Activated T-helper 1 cell treated with Interleukin-2 at 50 U/mL for 16 hours (primary cell): ENCODE data around the gene RPL37A.

Source experiments
- DNase-seq: peaks from one replicate; pipeline ENCODE4 v3.0.0-alpha.2; 2020; ENCODE audit warnings: low read depth

RPL37A gene

DNA sequence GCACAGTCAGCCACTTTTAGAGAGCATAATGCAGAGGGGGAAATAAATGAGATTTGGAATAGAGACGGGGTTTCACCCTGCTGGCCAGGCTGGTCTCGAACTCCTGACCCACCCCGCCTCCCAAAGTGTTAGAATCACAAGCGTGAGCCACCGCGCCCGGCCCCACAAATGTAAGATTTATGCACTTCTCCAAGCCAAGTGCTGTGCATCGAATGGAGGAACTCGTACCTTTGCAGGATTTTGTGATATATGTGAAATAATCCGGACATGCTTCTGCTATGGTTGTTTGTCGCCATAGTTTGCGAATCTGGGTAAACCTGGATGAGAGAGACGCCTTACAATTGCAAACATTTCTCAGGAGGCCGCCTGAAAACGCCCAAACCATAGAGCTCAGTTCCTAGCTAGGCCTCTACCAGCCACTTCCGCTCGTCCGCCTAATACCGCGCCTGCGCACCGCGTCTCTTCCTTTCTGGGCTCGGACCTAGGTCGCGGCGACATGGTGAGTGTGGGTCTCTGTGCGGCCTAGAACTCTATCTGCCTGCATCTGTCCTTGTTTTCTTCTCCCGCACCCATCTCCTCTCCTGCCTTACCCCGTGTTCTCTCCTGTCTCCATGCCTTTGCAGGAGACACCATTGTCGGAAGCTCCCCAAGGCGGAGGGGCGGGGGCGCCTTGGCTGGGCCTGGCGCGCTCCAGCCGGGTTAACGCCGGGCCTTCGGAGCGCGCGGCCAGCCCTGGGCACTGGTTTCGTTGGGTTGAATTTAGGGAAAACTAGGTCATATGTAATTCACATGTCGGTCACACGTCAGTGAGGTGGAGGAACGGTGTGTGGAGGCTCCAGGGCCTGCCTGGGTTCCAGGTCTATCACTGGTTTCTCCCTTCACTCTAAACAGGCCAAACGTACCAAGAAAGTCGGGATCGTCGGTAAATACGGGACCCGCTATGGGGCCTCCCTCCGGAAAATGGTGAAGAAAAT, at the start of gene RPL37A:
Gene RPL37A (plus strand): TSS at position 466 of the 974 bp plus-strand sequence. CDS start 31 bp downstream, at position 497.
- peak; percentile 77 for DNase-seq

DNA sequence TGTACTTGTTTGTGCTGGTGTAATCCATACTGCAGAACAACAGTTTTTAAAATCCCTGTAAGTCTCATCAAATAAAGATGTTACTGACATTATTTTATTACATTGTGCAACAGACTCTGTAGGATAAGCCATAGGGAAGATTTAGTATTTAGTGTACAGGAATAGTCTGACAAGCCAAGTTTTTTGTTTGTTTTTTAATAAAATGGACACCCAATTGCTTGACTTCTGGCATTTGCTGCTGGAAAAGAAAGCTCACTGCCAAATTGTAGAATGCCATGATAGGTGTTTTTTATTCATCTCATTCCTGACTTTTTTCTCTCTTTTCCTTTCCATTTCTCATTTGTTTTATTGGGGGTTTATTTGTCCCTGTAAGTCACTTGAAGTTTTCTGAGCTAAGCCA, 48.3 kb upstream of the RPL37A start:
- DNase-seq: no peak

DNA sequence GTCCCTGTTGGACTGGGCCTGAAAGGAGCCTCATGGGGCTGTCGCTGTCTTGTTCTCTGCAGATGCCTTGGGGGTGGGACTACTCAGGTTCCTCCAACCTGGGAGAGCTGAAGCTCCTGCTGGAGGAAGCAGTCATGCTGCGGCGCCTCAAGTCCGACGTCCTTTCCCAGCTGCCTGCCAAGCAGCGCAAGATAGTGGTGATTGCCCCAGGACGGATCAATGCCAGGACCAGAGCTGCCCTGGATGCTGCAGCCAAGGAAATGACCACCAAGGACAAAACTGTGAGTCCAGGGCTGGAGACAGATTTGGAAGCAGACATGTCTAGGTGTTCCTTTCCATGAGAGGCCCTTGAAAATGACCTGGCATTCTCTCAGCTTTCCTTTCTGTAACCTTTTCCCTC, 47.9 kb upstream of the RPL37A start:
- DNase-seq: no peak

DNA sequence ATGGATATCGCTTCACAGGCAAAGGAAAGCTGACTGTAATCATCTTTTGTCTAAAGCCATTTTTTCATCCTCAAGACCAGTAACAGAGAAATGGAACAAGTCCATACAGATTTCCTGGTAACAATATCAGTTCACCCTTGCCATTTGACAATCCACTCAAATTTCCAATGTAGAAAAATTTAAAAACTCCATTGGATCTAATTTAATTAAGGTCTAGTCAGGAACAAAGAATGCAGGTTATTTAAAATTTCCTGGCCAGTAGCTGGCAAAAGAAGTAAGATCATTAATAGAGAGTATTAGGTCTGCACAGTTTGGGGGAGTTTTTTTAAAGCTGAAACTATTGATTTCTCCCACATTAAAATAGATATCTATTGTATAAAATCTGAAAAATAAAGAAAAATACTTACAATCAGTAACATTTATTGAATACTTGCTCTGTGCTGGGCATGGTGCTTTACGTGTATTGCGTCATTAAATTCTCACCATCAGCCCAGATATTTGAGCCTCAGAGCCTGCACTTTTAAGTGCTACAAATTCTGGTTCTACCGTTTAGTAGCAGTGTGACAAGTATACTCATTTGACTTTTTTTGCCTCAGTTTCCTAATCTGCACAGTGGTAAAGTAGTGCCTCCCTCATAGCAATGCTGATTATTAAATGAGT, 44.6 kb upstream of the RPL37A start:
- DNase-seq: no peak

DNA sequence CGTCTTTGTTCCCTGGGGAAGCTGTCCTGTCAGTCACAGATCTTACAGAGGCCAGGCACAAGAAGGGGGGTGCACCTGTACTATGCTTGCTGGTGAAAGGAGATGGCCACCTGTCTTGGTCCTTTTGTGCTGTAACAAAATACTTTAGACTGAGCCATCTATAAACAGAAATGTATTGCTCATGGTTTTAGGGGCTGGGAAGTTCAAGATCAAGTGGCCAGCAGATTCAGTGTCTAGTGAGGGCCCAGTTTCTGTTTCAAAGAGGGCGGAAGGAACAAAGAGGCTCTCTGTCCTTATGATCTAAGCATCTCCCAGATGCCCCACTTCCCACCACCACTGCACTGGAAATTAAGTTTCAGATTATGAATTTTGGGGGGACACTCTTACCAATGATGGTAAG, 35.5 kb upstream of the RPL37A start:
- no peak for DNase-seq

DNA sequence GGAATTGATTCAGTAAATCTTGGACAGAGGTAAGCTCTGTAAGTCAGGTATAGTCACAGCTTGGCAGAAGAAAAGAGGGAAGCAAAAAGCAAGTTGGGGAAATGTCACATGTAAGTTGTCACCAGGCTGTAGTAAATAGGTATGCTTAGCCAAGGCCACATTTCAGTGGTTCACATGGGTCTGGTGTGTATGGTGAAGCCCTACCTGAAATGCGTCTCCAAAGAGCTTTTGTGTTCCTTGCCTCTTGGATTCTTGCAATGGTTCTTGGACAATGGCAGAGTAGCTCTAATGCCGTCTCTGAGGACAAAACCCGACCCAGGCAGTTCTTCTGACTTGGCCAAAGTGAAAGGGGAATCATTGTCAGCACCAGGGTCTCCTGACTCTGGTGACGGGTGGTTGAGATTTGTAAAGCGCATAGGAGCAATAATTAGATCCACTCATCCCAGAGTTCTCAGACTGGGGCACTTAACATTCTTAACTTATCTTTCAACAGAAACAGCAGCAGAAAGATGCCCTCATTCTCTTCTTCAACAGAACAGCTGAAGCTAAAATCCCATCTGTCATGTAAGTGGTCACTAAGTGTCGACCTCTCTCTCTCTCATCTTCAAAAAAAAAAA, 34.4 kb upstream of the RPL37A start:
- DNase-seq: no peak

DNA sequence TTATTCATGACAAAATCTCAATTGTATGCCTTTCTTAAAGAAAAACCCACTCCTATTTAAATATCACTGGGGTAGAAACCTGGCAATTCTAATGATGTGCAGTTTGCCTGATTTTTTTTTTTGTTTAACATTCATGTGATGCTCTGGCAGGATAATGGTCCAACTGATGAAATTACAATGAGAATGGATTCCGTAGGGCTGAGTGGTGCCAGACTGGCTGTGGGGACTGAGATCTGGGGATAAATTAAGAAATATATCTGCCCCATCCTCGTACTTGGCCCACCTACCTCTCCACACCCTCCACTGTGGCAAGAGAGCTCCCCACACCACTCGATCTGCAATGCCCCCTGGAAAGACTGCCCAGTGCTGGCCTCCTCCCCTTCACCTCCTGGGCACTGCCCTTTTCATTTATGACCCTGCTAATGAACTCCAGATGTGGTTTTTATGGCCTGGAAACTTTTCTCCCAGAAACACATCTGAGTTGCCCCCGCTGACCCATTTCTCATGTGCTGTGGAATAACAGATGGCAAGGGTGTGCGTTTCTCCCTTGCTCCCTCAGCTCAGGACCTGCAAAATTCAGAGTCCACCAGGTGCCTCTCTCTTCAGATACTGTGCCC, 33.0 kb upstream of the RPL37A start:
- DNase-seq: no peak

DNA sequence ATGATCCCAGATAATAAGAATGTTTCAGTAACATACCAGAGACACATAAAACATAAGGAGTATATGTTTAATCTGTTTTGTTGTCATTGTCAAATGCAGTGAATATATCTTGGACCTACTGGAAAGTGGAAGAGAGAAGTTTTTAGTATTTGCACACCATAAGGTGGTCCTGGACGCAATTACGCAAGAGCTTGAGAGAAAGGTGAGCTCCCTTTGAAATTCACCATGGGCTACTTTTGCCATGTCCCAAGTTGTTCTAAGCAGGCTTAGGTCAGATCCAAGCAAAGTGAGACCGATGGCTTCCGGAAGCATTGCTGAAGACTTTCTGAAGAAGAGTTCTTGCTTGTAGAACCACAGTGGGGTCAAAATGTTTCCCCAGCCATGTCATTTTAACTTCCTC, 30.8 kb upstream of the RPL37A start:
- DNase-seq: no peak

DNA sequence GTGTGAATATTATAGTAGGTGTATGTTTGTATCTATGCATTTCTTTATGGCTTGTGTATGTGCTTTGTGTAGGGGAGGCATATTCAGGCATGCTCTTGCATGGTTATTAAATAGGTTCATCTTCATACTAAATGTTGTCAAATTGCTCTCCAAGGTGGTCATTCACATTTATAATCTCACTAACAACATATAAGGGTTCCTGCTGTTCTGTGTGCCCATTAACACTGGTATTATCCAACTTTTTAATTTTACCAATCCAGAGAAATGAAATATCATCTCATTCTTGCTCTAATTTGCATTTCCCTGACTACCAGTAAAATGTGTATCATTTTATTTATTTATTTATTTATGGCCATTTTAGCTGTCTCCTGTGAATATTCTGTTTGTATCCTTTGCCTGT, 29.0 kb upstream of the RPL37A start:
- DNase-seq: no peak

DNA sequence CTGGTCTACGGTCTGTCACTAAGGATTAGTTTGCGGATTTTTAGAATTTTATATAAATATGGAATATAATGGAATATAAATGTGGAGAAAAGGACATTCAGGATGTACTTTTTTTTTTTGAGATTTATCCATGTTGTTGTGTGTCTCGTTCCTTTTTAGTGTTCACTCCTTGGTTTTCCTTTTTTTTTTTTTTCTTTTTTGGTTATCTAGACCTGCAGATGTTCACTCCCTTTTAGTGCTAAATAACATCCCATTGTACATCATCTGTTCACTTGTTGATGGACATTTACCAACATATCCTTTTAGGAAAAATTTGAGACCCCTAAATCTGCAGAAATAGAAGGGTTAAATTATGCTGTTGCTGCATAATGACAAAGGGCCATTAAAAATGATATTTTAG, 25.5 kb upstream of the RPL37A start:
- DNase-seq: no peak

DNA sequence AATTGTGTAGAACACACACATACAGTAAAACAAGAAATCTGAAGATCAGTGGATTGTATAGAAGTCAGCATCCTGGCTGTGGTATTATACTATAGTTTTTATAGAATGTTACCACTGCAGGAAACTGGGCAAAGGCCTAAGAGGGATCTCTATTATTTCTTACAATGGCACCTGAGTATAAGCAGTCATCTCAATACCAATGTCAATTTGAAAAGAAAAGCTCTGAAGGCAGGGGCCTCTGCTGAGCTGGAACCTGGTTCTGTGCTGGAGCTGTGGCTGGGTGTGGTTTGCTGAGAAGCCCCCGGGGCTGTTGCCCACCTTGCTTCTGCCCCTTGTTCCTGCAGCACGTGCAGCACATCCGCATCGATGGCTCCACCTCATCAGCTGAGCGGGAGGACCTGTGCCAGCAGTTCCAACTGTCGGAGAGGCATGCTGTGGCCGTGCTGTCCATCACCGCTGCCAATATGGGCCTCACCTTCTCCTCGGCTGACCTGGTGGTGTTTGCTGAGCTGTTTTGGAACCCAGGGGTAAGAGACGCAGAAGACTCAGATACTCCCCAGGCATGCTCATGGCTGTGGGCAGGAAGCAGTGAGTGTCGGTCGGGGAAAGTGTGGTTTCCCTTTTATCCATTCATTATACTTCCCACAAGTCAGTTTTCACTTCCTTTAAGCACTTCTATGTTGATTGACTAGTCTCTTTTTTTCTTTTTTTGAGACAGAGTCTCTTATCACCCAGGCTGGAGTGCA, 23.5 kb upstream of the RPL37A start:
- DNase-seq: no peak

DNA sequence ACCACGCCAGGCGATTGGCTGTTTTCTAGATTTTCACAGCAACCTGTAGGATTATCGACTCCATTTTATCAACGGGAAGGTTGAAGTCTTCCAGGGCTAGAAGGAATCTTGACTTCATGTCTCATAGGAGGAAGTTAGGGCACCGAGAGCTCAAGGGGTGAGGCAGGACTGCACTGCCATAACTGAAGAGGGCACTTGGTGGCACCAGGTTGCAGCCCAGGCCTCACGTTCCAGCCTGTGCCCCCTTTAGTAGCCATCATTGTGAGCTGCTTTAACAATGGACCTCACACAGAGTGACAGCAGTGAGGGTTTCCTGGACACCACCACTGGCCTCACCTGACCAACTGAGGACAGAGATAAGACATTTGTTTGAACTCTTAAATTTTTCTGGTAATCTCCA, 22.9 kb upstream of the RPL37A start:
- DNase-seq: no peak

DNA sequence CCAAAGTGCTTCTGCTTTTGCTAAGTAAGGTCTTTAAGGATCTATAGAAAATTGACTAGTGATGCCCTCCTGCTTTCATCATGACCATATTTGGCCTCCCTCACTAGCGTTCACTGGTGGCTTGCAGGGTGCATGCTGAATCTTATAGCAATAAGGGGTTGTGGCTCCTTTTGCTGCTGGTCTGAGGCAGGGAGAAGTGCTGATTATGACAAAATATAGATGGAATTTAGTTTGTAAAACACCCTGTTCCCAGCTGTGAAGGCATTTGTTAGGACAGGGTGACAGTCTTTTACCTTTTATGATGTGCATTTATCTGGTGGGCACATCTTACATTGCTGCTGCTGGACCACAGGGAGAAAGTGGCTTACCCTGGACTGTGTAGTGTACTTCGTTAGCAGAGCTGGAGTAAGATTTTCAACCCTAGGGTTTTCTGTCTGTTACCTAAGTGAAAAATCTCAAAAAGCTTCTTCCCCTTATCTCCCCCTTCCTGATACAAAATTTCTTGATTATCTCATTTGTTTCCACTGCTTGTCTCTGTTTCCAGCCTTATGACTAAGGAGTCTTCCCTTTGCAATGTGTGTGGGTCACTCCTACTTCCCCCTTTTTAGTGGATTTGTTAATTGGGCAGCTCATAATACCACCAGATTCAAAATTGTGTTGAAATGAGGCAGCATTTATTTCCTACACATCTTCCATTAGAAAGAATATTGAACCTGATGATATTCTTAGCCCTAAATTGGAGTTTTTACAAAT, 21.2 kb upstream of the RPL37A start:
- DNase-seq: no peak

DNA sequence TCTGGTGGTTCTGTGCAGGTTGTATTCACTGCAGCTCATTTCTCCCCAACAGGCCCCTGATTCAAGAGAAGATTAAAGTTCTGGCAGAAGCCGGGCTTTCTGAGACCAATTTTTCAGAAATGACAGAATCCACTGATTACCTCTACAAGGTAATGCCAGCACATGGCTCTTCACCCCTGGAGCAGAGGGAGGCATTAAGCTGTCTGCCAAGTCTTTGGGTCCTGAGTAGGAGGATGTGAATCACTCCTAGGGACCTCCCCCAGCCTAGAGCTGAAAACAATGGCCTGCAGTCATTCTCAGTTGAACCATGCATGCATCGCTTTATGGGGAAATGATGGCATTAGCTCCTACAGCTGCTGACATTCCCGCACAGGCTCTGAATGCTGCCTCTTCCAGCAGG, 20.5 kb upstream of the RPL37A start:
- DNase-seq: no peak

DNA sequence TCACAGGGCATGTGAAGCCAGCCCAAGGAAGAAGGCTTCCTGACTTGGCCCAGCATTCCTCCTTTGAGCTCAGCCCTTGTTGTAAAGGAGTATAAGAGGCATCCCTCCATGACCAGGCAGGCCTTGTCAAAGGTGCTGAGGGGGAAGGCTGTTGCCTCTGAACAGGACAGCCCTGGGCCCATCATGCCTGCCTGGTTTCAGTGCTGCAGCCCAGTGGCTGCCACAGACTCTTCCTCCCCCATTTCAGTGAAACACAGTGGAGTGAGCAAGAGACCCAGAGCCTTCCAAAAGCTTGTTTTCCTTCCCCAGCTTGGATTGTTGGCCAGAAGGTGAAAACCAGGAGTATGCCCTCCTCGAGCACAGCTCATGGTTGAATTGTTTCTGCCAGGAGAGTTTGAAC, 19.9 kb upstream of the RPL37A start:
- DNase-seq: no peak

DNA sequence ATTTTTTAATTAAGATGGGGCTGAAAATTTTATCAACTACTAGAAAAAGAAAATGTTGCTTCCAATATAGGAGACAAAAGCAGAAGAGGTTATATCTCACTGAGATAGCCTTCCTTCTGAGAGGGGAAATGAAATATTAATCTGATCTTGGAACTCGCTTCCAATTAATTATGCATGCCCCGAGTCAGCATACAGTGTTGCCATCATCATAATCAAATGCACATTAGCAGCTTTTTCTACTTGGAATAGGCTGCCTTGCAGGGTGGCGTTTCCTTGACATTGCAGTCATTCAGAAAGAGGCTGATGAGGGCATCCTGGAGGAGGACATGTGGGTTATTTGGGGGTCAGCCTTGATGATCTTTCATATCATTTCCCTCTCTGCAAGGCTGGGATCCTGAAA, 18.4 kb upstream of the RPL37A start:
- DNase-seq: no peak

DNA sequence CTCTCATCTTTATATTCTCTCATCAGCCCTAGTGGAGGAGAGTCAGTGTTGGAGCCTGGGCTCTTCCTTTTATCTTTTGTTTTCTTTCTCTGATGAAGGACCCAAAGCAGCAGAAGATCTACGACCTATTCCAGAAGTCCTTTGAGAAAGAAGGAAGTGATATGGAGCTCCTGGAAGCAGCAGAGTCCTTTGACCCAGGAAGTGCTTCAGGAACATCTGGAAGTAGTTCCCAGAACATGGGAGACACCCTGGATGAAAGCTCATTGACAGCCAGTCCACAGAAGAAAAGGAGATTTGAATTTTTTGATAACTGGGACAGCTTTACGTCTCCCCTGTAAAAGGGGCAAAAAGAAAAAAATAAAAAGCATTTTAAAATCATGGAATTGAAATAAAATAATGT, 16.0 kb upstream of the RPL37A start:
- DNase-seq: no peak

DNA sequence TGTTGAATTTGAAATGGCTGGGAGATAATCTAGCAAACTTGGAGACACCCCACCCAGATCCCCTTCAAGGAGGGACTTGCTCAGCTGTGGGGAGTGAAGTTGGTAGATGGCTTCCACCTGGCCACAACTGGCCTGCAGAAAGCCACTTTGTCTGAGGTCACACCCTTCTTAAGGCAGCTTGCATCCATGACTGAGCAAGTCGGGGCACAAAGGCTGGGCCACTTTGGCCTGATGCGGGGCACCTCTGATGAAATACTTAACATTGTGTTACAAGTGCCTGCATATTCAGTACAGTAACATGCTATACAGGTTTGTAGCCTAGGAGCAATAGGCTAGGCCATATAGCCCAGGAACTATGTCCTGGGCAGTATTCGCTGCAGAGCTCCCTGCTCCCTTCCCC, 13.4 kb upstream of the RPL37A start:
- DNase-seq: no peak

DNA sequence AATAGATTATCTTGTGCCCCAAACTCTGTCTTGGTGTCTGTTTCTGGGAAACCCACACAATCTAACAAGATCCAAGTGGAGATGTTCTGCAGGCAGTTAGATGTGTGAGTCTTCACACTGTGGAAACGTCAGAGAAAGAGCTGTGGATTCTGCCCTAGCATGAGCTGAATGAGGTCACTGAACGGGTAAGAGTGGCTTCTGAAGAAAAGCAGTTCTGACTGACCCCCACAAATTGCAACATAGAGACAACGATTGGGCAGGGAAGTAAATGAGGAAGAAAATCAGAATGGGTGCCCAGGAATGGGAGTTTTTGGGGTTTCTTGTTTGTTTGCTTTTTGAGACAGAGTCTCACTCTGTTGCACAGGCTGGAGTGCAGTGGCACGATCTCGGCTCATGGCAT, 12.9 kb upstream of the RPL37A start:
- no peak for DNase-seq

DNA sequence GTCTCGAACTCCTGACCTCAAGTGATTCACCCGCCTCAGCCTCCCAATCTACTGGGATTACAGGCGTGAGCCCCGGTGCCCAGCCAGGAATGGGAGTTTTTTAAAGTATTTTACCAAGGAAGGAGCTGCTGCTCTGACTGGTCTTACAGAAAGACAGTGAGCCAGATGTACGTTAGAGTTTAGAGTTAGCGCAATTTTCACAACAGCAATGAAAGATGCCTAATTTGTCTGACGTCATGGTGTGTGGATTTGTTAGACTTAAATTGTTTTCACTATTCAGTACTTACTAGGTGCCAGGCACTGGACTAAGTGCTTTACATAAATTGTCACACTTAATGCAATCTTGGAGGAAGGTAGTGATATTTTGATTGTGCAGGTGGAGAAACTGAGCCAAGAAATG, 12.4 kb upstream of the RPL37A start:
- no peak for DNase-seq

DNA sequence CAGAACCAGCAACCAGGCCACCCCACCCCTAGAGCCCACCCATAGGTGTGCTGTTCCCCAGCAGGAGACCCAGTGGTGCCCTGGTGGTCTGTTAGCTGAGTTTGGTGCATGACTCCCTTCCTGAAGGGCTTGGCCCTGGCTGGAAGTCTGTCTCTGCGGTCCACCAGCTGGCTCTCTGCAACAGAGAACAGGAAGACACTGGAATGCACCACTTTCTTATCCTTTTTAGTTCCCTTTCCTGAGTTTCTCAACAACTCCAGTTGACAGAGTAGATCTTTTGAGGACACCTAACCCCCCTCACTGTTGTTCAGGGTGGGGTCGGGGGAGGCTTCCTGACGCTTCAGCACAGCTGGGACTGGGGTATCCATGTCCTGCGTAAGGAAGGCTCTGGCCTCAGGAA, 11.9 kb upstream of the RPL37A start:
- DNase-seq: no peak
